GM20000 (cell line): Measurements from ENCODE around the gene SCN2A.

Experiments used
- DNase-seq: peaks from one replicate; pipeline ENCODE4 v3.0.0; 2012; ENCODE audit warnings: low spot score
- CTCF ChIP-seq: IDR thresholded peaks from 2 replicates; pipeline ENCODE4 v1.5.1; 2012; ENCODE audit warnings: mild to moderate bottlenecking, control low read depth; ENCODE audit errors: extremely low read depth, missing control alignments

Gene SCN2A

GRCh38 chr2:165227571-165227970, 11.6 kb upstream of the SCN2A start:
- DNase-seq, result no peak
- no peak for TF ChIP-seq CTCF

DNA sequence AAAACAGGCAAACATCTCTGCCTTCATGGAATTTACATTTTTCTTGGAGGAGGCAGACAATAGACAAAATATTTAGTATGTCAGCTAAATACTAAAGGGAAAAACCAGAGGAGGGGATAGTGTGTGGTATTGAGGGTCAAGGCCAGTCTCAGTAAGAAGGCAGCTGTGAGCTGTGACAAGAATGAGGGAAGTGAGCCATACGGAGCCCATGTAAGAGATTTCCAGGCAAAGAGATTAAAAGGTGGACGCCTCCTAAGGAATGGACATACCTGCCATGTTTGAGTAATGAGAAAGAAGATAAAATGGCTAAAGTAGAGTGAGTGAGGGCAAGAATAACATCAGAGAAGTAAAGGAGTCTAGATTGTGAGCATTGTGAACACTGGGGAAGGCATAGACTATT, 2.2 kb upstream of the SCN2A start:
- no peak for TF ChIP-seq CTCF
- no peak for DNase-seq

- no peak for DNase-seq
- TF ChIP-seq CTCF, result no peak
Observed at GRCh38 chr2:165238295-165238694, 919 bp upstream of the SCN2A start.

DNA sequence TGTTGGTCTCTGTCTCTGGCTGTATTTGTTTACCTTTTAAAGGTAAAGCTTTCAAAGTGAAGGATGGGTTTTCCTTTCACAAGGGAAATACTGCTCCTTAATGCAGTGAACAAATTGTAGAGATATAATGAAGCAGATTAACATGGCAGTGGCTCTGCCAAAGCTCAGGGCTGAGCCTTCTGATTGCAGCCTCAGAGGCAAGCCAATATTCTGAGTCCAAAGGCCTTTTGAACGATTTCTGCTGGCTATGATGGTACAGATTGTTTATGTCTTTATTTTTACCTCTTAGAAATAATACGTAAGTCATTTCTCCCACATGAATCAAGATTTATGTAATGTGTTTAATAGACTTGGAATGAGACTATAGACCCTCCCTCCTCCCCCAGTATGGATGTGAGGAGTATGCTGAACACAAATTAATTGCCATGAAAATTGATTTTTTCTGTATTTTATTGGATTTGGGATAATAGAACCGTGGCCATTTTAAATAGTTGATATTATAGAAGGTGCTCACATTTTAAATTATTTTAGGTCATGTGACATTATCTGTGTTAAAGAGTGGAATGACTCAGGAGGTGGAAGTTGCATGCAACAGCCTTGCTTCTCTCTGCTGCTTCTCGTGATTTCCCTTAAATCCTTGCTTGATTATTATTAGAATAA, 772 bp downstream of the SCN2A start:
- no peak for TF ChIP-seq CTCF
- no peak for DNase-seq

DNA sequence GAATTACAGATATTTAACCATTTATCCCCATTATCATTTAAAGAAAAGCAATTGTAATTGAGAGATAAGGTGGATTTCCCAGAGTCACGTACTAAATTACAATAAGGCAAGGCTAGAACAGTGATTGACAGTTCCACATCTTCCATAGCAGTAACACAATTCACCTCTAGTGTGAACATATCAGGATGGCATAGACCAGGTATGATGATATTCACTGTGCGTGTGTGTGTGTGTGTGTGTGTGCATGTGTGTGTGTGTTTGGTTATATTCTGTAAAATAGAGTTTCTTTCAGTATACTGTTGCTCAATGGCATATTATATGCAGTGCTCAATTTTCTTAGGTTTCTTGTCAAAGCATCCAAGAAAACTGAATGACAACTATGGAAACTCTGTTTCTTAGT, 1.7 kb downstream of the SCN2A start:
- TF ChIP-seq CTCF, result no peak

GRCh38 chr2:165245081-165245793, 6.0 kb downstream of the SCN2A start:
- no peak for DNase-seq
- TF ChIP-seq CTCF, result no peak

More for the DNA sequence above, 1.7 kb downstream of the SCN2A start:
- no peak for DNase-seq

DNA sequence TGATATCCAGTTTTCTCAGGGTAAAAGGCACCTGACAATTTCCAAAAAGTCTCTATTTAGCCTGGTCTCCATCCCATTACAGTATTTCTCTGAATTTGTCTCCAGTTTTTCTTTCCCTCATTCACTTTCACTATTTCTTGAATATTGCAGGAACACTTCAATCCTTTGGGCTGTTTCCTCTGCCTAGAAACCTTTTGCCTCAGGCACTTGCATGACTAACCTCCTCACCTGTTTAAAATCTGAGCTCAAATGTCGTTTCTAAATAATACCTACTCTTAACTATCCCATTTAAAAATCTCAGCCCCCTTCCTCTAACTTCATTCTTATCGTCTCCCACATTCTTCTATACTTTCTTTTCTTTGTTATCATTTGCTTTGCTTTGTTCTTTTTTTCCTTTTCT, 9.0 kb downstream of the SCN2A start:
- DNase-seq, result no peak
- TF ChIP-seq CTCF, result no peak
